Measurements from ENCODE around the gene ZNF497.
"Not testable (repeated sequence)": the region's sequence is repeated elsewhere in the genome, so short reads cannot be mapped to it uniquely, and the experiment has no call there.

ZNF497 gene

GRCh38 chr19:58366585-58367430 lies 4.3 kb upstream of the ZNF497 start:
- no peak for DNase-seq

DNA sequence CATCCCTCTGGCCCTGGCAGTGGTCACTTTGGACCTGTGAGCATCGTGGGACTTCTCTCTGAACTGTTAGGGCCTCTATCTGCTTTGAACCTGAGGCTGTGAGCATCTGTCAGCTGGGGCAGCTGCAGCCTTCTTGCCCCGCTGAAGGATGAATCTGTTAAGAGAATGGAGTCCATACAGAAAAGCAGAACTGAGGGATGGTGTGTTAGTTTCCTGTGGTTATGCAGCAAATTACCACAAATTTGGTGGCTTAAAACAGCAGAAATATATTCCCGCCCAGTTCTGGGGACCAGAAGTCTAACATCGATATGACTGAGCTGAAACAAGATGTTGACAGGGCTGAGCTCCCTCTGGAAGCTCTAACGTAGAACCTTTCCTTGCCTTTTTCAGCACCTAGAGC lies 1.6 kb upstream of the ZNF497 start:
- peak; percentile 23 for DNase-seq

DNA sequence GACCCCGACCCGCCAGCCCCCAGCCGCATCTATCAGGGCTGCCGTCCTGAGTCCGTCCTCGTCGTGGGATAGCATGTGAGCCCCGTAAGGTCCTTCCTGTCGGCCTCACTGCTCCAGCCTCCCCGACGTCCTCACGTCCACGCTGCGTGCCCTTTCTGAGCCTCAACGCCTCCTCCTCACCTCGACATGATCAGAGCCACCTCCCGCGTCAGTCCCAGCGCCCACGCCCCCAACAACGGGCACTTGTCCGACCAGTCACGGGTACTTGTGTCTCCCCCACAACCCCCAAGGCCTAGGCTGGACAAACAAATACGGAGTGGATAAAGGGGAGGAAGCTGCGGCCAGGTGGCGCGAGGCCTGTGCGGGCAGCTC lies 665 bp downstream of the ZNF497 start:
- DNase-seq = no peak

GRCh38 chr19:58357481-58358145 lies 4.9 kb downstream of the ZNF497 start:
- DNase-seq = peak; percentile 38

DNA sequence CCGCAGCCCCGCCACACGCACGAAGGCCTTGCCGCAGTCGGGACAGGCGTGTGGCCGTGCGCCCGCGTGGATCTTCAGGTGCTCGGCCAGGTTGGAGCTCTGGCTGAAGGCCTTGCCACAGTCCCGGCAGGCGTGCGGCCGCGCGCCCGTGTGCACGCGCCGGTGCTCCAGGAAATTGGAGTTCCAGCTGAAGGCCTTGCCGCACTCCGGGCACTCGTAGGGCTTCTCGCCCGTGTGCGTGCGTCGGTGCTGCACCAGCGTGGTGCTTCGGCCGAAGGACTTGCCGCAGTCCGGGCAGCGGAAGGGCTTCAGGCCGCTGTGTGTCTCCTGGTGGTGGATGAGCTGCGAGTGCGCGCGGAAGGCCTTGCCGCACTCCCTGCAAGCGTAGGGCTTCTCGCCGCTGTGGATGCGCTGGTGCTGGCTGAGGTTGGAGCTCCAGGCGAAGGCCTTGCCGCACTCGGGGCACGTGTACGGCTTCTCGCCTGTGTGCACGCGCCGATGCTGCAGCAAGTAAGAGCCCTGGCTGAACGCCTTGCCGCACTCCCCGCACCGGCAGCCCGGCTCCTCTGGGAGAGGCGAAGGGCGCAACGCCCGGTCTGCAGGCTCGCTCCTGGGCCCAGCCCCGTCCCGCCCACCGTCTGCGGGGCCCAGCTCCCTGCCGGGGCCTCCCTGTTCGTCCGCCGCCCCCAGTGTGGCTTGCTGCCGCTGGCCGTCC lies 5.6 kb downstream of the ZNF497 start:
- DNase-seq = peak; percentile 47

DNA sequence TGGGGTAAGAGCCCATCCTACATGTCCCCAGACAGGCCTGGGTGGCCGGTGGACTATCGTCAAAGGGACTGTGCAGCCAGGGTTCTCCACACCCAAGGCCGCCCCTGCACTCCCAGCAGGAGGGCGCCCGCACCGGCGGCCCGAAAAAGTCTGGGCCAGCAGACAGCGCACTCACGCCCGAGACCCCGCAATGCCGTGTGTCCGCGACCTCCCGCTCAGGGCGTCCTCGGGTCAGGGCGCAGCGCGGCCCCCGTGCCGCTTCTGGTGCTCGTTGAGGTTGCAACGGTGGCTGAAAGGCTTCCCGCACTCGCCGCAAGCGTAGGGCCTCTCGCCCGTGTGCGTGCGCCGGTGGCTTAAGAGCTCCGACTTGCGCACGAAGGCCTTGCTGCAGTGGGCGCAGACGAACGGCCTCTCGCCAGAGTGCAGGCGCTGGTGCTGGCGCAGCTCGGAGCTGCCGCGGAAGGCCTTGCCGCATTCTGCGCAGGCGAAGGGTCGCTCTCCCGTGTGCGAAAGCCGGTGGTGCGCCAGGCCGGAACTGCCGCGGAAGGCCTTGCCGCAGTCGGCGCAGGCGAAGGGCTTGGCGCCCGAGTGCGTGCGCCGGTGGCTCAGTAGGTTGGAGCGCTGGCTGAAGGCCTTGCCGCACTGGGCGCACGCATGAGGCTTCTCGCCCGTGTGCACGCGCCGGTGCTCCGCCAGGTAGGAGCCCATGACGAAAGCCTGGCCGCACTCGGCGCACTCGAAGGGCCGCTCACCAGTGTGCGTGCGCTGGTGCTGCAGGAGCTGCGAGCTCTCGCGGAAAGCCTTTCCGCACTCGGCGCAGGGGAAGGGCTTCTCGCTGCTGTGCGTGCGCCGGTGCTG lies 6.4 kb downstream of the ZNF497 start:
- DNase-seq = peak; percentile 44

DNA sequence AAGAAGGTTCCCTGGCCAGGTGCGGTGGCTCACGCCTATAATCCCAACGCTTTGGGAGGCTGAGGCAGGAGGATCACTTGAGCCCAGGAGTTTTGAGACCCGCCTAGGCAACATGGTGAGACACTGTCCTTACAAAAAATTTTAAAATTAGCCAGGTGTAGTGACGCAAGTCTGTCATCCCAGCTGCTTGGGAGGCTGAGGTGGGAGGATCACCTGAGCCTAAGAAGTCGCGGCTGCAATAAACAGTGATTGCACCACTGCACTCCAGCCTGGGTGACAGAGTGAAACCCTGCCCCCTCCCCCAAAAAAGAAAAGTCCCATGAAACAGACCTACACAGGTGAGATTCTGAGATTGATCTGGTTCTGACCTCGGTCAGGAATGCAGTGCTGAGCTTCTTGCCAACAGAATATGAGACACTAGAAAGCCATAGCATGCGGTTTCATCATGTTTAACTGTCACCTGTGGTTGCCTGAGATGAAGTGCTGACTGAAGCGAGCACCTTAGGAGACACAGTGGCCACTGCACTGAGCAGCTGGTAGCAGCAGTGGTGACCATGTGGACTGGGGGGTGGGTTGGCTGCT lies 7.2 kb downstream of the ZNF497 start:
- peak; percentile 14 for DNase-seq

- DNase-seq = no peak
Observed at GRCh38 chr19:58354478-58355030, 8.0 kb downstream of the ZNF497 start.

DNA sequence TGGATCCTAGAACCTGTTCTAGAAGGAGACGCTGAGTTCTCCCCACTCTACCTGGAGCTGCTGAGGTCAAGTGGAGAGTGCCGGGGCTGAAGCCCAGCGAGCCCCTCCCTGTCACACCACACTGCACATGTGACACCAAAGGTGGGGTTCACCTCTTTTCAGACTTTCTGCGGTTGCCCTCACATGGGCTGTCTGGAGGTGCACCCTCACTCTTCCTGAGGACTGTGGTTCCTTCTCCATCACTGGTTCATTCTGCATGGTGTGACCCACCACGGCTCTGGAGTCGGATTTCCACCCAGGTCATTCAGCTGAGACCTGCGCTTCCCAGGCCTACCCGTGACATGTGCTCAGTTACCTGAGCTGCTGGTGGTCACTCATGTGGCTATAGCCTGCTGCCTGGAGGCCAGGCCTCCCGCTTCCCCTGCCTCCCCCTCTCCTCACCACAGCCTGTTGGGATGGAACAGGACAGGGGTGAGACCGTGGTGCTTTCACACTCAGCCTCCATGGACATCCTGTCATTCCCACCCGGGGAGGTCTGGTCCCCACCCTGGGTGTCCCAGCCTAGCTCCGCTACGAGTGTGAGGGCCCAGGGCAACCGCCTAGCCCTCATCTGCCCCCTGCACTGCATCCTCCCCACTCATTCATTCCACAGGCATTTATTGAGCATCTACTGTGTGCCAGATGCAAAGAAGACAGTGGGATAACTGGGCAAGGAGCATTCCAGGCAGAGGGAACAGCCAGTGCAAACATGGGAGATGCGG lies 8.7 kb downstream of the ZNF497 start:
- DNase-seq = peak; percentile 17

DNA sequence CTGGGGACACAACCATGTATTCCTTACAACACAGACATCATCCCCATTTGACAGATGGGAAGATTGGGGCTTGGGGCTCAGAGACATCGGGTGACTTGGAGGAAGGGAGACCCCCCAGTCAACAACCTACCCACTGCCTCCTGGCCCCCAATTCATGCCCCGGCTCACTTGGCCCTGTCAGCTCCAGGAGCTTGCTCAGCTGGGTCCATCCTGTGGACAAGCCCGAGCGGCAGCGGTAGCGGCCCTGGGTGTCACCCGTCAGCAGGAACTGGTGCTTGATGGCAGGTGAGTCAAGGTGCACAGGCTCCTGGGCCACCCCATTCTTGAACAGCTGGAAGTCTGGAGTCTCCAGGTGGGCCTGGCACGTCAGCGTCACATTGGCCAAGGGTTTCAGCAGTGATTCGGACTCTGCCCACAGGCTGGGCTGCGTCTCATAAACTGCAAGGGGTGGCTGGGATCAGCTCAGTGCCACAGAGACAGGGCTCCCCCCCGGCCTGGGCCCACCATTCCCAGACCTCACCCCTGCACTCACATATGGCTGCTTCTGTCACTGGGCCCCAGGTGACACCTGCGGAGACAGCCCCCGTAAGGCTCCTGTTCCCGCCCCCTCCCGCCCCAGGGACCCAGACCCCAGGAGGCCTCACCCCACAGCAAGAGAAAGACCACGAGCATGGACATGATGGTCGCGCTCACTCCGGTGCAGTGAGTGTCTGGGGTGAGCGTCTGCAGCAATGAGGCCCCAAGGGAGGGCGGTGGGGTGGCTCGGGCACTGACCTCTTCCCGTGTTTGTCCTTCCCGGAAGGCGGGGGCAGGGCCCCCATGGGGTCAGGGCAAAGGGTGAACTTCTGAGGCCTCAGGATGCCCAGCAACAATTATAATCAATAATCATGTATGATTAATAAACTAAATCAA lies 9.5 kb downstream of the ZNF497 start, which contains the start of gene A1BG:
Gene A1BG, minus strand, starts transcription at position 733 of the 912 bp plus-strand sequence. Its CDS starts 55 bp downstream, at position 678.
- peak; percentile 26 for DNase-seq

GRCh38 chr19:58351990-58352755 lies 10.4 kb downstream of the ZNF497 start:
- no peak for DNase-seq

GRCh38 chr19:58351558-58351878 lies 11.0 kb downstream of the ZNF497 start:
- no peak for DNase-seq

DNA sequence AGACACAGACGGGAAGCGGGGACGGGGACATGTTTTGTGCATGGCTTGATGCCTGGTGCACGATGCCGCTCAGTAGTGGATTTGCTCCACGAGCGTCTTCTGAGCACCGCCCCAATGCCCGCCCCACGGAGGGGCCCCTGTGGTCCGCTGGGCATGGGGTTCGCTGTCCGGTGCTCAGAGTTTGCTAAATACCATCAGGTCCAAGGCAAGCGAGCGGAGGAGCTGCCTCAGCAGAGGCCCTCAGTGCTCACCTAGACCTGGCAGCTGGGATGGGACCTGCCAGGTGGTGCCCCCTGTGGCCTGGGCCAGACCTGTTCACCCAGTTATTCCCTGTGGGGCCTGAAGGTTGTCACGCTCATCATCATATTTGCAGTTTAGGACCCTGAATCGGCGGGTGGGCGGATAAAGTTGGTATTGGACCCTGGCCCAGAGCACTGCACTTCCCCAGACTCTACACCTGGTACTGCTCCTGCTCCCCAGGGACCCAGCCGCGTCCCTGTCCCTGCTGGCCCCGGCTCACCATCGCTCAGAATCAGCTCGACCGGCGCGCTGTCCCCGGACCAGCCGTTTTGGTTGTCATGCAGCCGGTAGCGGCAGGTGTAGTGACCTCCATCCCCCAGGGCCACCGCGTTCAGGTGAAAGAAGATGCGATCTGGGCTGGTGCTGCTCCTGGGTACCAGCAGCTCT lies 11.5 kb downstream of the ZNF497 start:
- DNase-seq = no peak

- DNase-seq = peak; percentile 38
Observed at GRCh38 chr19:58350001-58350861, 12.3 kb downstream of the ZNF497 start.

DNA sequence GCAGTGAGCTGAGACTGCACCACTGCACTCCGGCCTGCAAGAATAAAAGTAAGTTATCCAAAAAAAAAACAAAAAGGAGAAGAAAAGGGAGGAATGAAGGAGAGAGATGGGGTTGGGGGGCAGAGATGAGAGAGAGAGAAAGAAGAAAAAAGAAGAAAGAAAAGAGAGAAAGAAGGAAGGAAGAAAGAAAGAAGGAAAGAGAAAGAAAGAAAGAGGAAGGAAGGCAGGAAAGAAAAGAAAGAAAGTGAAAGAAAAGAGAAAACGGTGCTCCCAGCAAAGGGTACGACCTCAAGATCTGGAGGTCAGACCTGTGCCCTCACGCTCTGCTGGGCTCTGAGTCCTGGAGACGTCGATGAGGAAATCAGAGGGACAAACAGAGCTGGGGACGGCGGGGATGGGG lies 13.0 kb downstream of the ZNF497 start:
- DNase-seq = no peak

- not testable (repeated sequence) for DNase-seq
Observed at GRCh38 chr19:58348080-58348479, 14.5 kb downstream of the ZNF497 start.

All from left hindlimb (tissue), 1 donor.